ENCODE data around the gene AQP12B. TPM values are rescaled to one million over a fixed set of nuclear protein-coding genes. Genes with fewer than 3 reads are reported as not detected.

The AQP12B gene
- total RNA-seq, 1 experiment from 2014 or later, result not detected

GRCh38 chr2:240730501-240731177, 48.0 kb upstream of the AQP12B start:
- ATAC-seq, result no peak

GRCh38 chr2:240728827-240729226, 46.1 kb upstream of the AQP12B start:
- no peak for TF ChIP-seq EZH2 (IDR thresholded peaks at IDR 0.05; ENCODE audit: low read length, unreplicated experiment)
- no peak for TF ChIP-seq EZH2phosphoT487 (IDR thresholded peaks at IDR 0.05; ENCODE audit: borderline replicate concordance, low read length)
- no peak for TF ChIP-seq CTCF (conservative IDR thresholded peaks at IDR 0.05; ENCODE audit: low read depth, low read length)
- H4K20me1 ChIP-seq (ENCODE audit: low read length), result no peaks in the 10 kb centered on the region
- DNase-seq (no peak), ATAC-seq (no peak)
- H3K4me1 ChIP-seq (ENCODE audit: insufficient read depth, low read length), result no peaks in the 10 kb centered on the region
- no peaks in the 10 kb centered on the region for H3K9me2 ChIP-seq (replicated peaks; ENCODE audit: low read length)
- no peaks in the 10 kb centered on the region for H3K79me2 ChIP-seq (ENCODE audit: low read length)
- ChIA-PET CTCF (no interaction called here), POLR2A (ENCODE audit: unreplicated experiment) (no interaction called here)
- no peaks in the 10 kb centered on the region for H3F3A ChIP-seq (ENCODE audit: low read length, unreplicated experiment)
- H3K36me3 ChIP-seq (ENCODE audit: low read depth, low read length), result no peaks in the 10 kb centered on the region
- no peaks in the 10 kb centered on the region for H3K27me3 ChIP-seq (ENCODE audit: low read length)
- BruUV-seq (replicated peaks), result no TSS peak
- H3K4me2 ChIP-seq (ENCODE audit: low read length), result no peak overlapping the region
- H3K27ac ChIP-seq (ENCODE audit: low read length), result no peak overlapping the region
- H3K9ac ChIP-seq (ENCODE audit: low read length), result no peak overlapping the region
- H3K9me3 ChIP-seq (ENCODE audit: low read length), result no peaks in the 10 kb centered on the region
- no peak overlapping the region for H2AFZ ChIP-seq (ENCODE audit: low read length)
- intact Hi-C loops (cut with micrococcal nuclease), result no loop called here
- no peak overlapping the region for H3K4me3 ChIP-seq (ENCODE audit: low read length)

More at GRCh38 chr2:240730501-240731177, 48.0 kb upstream of the AQP12B start:
- H3K9me3 ChIP-seq (ENCODE audit: low read length), result no peaks in the 10 kb centered on the region
- H2AFZ ChIP-seq (ENCODE audit: low read length), result no peak overlapping the region
- H3K9me2 ChIP-seq (replicated peaks; ENCODE audit: low read length), result no peaks in the 10 kb centered on the region
- H3K4me3 ChIP-seq (ENCODE audit: low read length), result no peak overlapping the region
- intact Hi-C loops (cut with micrococcal nuclease), result no loop called here
- no peaks in the 10 kb centered on the region for H3K36me3 ChIP-seq (ENCODE audit: low read depth, low read length)
- BruUV-seq (replicated peaks), result no TSS peak
- no peaks in the 10 kb centered on the region for H3K27me3 ChIP-seq (ENCODE audit: low read length)
- H3F3A ChIP-seq (ENCODE audit: low read length, unreplicated experiment), result no peaks in the 10 kb centered on the region
- DNase-seq, result no peak
- POLR2A ChIA-PET (ENCODE audit: unreplicated experiment), result no interaction called here
- CTCF ChIA-PET, result no interaction called here
- H4K20me1 ChIP-seq (ENCODE audit: low read length), result no peaks in the 10 kb centered on the region
- no peak overlapping the region for H3K4me2 ChIP-seq (ENCODE audit: low read length)
- H3K9ac ChIP-seq (ENCODE audit: low read length), result no peak overlapping the region
- TF ChIP-seq CTCF (conservative IDR thresholded peaks at IDR 0.05; ENCODE audit: low read depth, low read length) (no peak), EZH2phosphoT487 (IDR thresholded peaks at IDR 0.05; ENCODE audit: borderline replicate concordance, low read length) (no peak), EZH2 (IDR thresholded peaks at IDR 0.05; ENCODE audit: low read length, unreplicated experiment) (no peak)
- no peak overlapping the region for H3K27ac ChIP-seq (ENCODE audit: low read length)
- no peaks in the 10 kb centered on the region for H3K4me1 ChIP-seq (ENCODE audit: insufficient read depth, low read length)
- H3K79me2 ChIP-seq (ENCODE audit: low read length), result no peaks in the 10 kb centered on the region

- intact Hi-C loops (cut with micrococcal nuclease), result no loop called here
- TF ChIP-seq EZH2 (IDR thresholded peaks at IDR 0.05; ENCODE audit: low read length, unreplicated experiment) (no peak), EZH2phosphoT487 (IDR thresholded peaks at IDR 0.05; ENCODE audit: borderline replicate concordance, low read length) (no peak), CTCF (conservative IDR thresholded peaks at IDR 0.05; ENCODE audit: low read depth, low read length) (no peak)
- no peaks in the 10 kb centered on the region for H4K20me1 ChIP-seq (ENCODE audit: low read length)
- no peak overlapping the region for H3K27ac ChIP-seq (ENCODE audit: low read length)
- H3K4me3 ChIP-seq (ENCODE audit: low read length), result no peak overlapping the region
- no peaks in the 10 kb centered on the region for H3K79me2 ChIP-seq (ENCODE audit: low read length)
- ChIA-PET CTCF (no interaction called here), POLR2A (ENCODE audit: unreplicated experiment) (no interaction called here)
- H3K4me1 ChIP-seq (ENCODE audit: insufficient read depth, low read length), result no peaks in the 10 kb centered on the region
- no peak overlapping the region for H3K9ac ChIP-seq (ENCODE audit: low read length)
- H3F3A ChIP-seq (ENCODE audit: low read length, unreplicated experiment), result no peaks in the 10 kb centered on the region
- BruUV-seq (replicated peaks), result no TSS peak
- H3K27me3 ChIP-seq (ENCODE audit: low read length), result no peaks in the 10 kb centered on the region
- H3K9me3 ChIP-seq (ENCODE audit: low read length), result no peaks in the 10 kb centered on the region
- DNase-seq (no peak), ATAC-seq (no peak)
- H3K9me2 ChIP-seq (replicated peaks; ENCODE audit: low read length), result no peaks in the 10 kb centered on the region
- H2AFZ ChIP-seq (ENCODE audit: low read length), result no peak overlapping the region
- no peaks in the 10 kb centered on the region for H3K36me3 ChIP-seq (ENCODE audit: low read depth, low read length)
- H3K4me2 ChIP-seq (ENCODE audit: low read length), result no peak overlapping the region
Observed at GRCh38 chr2:240728361-240728760, 45.7 kb upstream of the AQP12B start.
